ENCODE results near the gene MAGI2.
"Not testable (repeated sequence)": the region's sequence is repeated elsewhere in the genome, so short reads cannot be mapped to it uniquely, and the experiment has no call there.

Gene MAGI2

GRCh38 chr7:78523930-78524329 lies 929.5 kb downstream of the MAGI2 start:
- no peak overlapping the region for H3K4me3 ChIP-seq (ENCODE audit: low read depth, low read length)
- no peak for DNase-seq (ENCODE audit: low read depth)
- TF ChIP-seq CTCF (conservative IDR thresholded peaks at IDR 0.05; ENCODE audit: low read depth, low read length) = no peak

GRCh38 chr7:78521961-78522360 lies 931.5 kb downstream of the MAGI2 start:
- no peak for TF ChIP-seq CTCF (conservative IDR thresholded peaks at IDR 0.05; ENCODE audit: low read depth, low read length)
- no peak overlapping the region for H3K4me3 ChIP-seq (ENCODE audit: low read depth, low read length)
- no peak for DNase-seq (ENCODE audit: low read depth)

- DNase-seq (ENCODE audit: low read depth) = no peak
- no peak overlapping the region for H3K4me3 ChIP-seq (ENCODE audit: low read depth, low read length)
- no peak for TF ChIP-seq CTCF (conservative IDR thresholded peaks at IDR 0.05; ENCODE audit: low read depth, low read length)
These were observed 937.0 kb downstream of the MAGI2 start for GRCh38 chr7:78516450-78516849.

GRCh38 chr7:78514634-78515033 lies 938.8 kb downstream of the MAGI2 start:
- no peak for TF ChIP-seq CTCF (conservative IDR thresholded peaks at IDR 0.05; ENCODE audit: low read depth, low read length)
- no peak overlapping the region for H3K4me3 ChIP-seq (ENCODE audit: low read depth, low read length)
- no peak for DNase-seq (ENCODE audit: low read depth)

GRCh38 chr7:78510580-78511188 lies 942.8 kb downstream of the MAGI2 start:
- TF ChIP-seq CTCF (conservative IDR thresholded peaks at IDR 0.05; ENCODE audit: low read depth, low read length) = peak; percentile 82
- peak; percentile 65 for DNase-seq (ENCODE audit: low read depth)

GRCh38 chr7:78503301-78503700 lies 950.2 kb downstream of the MAGI2 start:
- not testable (repeated sequence) for H3K4me3 ChIP-seq (ENCODE audit: low read depth, low read length); DNase-seq (ENCODE audit: low read depth)

More at GRCh38 chr7:78510580-78511188, 942.8 kb downstream of the MAGI2 start:
- H3K4me3 ChIP-seq (ENCODE audit: low read depth, low read length) = no peak overlapping the region

GRCh38 chr7:78501064-78501463 lies 952.4 kb downstream of the MAGI2 start:
- no peak for TF ChIP-seq CTCF (conservative IDR thresholded peaks at IDR 0.05; ENCODE audit: low read depth, low read length)
- DNase-seq (ENCODE audit: low read depth) = no peak
- no peak overlapping the region for H3K4me3 ChIP-seq (ENCODE audit: low read depth, low read length)

Data from choroid plexus epithelial cell (primary cell).